Hippocampal formation (tissue), 2 donors: ENCODE data around the gene CCNF.
A peak's percentile ranks its signal among the peaks of the same experiment; 100 is the strongest.

Source experiments
- DNase-seq, 2 donors: peaks; one replicate each; lab custom pipeline; 2025; lab: John Stamatoyannopoulos, UW

CCNF gene

DNA sequence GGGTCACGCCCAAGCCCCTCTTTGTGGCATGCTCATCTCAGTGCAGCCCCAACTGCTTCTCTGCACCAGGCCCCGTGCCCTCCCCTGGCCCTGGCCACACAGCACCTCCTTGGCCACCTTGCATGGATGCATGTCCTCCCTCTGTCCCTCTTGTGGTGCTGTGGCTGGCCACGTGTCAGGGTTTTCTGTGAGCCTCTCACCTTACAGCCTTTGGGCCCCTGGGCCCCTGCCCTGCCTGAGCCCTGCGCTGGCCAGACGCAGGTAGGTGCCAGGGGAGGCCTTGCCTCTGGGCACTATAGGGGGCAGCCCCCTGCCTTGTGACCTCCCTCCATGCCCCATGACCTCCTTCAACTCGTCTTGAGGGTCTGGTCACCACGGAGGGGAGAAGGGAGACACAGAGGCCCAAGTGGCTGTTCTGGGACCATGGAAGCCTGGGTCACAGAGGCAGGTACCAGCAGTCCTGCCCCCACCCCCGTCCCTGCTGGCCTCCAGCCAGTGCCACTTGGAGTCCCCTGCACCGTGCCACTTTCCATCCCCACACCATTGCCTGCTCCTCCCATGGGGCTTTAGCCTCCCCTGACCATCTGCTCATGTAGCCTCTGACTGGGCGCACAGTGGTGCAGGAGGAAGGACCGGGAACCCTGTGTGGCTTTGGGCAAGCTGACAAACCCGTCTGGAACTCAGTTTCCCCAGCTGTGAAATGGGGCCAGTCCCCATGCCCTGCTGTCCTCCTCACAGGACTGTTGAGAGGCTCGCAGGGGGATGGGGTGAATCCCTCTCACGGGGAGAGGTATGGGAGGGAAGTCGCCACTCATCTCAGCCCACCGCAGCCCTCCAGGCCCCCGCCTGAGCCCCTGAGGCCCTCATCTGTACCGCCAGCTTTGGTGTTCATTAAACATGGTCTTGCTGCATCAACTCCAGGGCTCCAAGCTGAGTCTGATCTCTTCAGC lies 73.0 kb downstream of the CCNF start:
- DNase-seq, result no peak

DNA sequence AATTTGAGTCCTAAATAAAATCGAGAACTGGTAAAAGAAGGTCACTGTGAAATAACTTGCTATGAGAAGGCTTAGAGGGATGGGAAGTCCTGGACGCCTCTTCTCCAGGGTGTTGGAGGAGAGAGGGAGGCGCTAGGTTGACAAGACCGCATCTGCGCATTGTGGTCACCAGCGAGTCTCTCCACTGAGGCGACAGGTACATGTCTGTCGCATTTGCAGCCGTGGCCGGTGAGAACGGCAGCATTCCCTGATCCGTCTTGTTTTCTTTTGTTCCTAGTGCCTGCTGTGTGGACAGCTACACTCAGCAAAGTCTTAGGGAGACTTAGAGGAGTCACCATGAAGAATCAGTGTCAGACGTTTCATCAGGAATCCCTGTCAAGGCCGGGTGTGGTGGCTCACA lies 76.4 kb downstream of the CCNF start:
- DNase-seq, result no peak

DNA sequence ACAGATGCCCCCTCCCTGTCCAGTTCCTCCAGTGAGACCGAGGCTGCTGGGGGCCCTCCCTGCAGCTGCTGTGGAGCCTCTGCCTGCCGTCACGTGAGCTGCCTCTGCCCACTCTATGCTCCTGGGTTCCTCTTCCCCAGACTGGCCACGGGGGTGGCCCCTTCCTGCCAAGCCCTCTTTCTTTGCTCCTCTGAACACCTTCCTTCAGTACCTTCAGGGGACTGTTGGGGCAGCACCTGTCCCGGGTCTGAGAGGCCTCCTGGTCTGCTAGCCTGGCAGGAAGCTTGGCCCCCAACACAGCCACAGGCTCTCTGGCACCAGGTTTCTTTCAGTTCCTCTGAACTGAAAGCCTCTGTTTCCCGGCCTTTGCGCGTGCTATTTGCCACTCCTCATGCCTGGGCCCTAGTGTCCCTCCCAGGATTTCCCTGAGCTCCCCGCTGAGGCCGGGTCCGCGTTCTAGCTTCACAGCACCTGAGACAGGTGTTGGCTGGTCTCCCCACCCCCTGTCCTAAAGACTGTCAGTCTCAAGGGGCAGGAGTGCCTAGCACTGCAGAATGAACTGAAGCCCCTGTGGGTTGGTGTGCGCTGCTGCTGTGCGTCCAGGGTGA lies 77.9 kb downstream of the CCNF start:
- no peak for DNase-seq

DNA sequence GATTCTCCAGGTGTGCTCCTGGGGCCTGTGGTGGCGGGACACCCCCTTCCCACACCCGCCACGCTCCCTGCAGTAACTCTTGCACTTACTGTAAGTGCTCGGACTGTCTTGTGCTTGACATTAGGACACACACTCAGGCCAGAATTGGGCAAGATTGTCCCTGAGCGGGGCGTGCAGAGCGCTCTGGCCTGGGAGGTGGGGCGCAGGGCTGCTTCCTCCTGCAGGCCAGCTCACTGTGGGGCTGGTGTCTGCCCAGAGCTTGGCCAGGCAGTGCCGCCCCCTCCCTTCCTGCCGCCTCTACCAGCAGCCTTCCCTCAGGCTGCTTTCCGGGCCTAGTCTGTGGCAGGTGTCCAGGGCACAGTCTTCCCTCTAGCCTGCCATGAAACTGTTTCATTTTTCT lies 78.4 kb downstream of the CCNF start:
- DNase-seq, result peak in 1 of 2 donors; percentile 23
